AG20443 (cell line): Measurements from ENCODE around the gene LHB.
"Not testable (repeated sequence)": the region's sequence is repeated elsewhere in the genome, so short reads cannot be mapped to it uniquely, and the experiment has no call there.

ENCODE experiments used
- DNase-seq: peaks from one replicate; pipeline ENCODE4 v3.0.0; 2012; ENCODE audit warnings: low spot score, mixed read lengths

The LHB gene

DNA sequence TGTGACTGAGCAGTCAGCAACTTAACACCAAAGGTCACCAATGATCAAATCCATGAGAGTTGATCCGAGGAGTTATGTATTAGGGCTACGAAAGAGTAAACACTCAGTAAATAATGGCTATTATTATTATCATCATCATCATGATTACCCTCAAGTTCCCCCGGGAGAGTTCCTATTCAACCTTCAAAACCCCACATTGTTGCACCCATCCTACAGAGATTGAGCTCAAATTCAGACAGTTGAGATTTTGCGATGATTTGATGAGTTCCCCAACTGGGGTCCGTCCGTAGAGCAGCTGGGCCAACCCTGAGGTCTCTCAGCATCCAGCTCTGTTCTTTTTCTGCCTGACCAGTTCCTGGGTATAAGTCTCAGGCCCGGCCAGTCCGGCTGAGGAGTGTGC, 21.2 kb upstream of the LHB start:
- not testable (repeated sequence) for DNase-seq

DNA sequence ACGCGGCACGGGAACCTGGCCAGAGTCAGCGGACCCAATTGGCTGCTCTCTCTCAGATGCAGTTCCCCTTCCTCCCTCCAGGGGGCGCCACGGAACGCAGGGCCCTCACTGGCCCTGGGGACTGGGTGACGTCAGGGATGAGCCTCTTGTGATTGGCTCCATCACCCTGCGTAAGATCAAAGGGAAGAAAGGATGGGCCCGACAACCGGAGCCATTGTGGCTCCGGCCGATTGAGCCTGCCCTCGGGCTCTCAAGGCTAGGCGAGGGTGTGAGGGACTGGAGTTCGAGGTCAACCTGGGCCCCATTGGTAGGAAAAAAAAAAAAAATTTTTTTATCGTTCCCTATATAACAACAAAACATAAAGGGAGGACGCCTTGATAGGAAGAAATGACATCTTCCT, 19.9 kb upstream of the LHB start, which contains the start of gene CGB1:
Gene CGB1 (minus strand): TSS at position 81 of the 400 bp plus-strand sequence. CDS start 184 bp downstream, outside the sequence.
- not testable (repeated sequence) for DNase-seq

DNA sequence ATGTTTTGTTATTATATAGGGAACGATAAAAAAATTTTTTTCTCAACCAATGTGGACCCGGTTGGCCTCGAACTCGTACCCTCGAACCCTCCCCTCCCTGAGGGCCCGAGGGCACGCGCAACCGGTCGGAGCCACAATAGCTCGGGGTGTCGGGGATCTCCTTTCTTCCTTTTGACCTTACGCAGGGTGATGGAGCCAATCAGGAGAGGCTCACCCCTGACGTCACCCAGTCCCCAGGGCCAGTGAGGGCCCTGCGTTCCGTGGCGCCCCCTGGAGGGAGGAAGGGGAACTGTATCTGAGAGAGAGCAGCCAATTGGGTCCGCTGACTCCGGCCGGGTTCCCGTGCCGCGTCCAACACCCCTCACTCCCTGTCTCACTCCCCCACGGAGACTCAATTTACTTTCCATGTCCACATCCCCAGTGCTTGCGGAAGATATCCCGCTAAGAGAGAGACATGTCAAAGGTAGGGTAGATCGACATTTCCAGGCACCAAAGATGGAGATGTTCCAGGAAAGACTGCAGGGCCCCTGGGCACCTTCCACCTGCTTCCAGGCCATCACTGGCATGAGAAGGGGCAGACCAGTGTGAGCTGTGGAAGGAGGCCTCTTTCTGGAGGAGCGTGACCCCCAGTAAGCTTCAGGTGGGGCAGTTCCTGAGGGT, 14.9 kb upstream of the LHB start, which contains the start of gene CGB2:
Gene CGB2 (plus strand): TSS at position 249 of the 660 bp plus-strand sequence. CDS start 206 bp downstream, at position 455.
- not testable (repeated sequence) for DNase-seq

DNA sequence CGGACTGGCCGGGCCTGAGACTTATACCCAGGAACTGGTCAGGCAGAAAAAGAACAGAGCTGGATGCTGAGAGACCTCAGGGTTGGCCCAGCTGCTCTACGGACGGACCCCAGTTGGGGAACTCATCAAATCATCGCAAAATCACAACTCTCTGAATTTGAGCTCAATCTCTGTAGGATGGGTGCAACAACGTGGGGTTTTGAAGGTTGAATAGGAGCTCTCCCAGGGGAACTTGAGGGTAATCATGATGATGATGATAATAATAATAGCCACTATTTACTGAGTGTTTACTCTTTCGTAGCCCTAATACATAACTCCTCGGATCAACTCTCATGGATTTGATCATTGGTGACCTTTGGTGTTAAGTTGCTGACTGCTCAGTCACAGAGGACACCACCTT, 13.4 kb upstream of the LHB start:
- not testable (repeated sequence) for DNase-seq

DNA sequence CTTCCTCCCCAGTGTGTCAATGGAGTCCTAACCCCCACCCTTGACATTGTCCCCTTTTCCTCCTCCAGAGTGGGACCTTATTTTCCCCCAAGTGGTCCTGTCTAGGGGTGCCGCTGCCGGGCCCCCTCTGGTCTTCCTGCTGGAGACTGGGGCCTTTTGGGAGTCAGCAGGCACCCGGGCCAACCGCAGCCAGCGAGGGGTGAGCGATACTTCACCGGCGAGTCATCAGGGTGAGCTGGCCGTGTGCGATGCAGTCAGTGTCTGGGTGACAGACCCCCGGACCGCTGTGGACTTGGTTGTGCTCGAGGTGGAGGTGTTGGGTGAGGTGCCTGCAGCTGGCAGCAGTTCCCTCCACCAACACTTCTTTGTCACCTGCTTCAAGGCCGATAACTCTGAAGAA, 12.9 kb upstream of the LHB start:
- not testable (repeated sequence) for DNase-seq

DNA sequence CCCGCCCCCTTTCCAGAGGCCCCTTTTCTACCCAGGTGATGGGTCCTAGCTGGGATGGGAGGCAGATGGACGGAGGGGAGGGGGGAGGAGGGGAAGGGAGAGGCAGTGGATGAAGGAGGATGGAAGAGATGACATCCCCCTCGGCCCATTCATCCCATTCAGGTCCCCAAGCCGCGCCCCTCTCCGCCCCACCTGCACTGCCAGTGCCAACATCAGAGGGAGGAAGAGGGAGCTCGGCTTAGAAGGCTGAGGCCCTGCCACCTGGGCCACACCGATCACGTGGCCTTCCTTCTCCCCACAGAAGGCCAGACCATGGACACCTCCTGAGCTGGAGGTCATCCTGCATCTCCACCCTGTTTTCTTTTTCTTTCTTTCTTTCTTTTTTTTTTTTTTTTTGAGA, 11.8 kb upstream of the LHB start:
- not testable (repeated sequence) for DNase-seq

DNA sequence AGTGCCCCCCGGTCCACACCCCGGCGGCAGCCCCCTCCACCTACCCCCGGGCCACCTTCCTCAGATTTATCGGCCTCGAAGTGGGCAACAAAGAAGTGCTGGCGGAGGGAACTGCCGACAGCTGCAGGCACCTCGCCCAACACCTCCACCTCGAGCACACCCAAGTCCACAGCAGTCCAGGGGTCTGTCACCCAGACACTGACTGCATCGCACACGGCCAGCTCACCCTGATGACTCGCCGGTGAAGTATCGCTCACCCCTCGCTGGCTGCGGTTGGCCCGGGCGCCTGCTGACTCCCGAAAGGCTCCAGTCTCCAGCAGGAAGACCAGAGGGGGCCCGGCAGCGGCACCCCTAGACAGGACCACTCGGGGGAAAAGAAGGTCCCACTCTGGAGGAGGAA, 8.7 kb upstream of the LHB start:
- DNase-seq = not testable (repeated sequence)

DNA sequence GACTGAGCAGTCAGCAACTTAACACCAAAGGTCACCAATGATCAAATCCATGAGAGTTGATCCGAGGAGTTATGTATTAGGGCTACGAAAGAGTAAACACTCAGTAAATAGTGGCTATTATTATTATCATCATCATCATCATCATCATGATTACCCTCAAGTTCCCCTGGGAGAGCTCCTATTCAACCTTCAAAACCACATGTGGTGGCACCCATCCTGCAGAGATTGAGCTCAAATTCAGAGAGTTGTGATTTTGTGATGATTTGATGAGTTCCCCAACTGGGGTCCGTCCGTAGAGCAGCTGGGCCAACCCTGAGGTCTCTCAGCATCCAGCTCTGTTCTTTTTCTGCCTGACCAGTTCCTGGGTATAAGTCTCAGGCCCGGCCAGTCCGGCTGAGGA, 8.2 kb upstream of the LHB start:
- DNase-seq = not testable (repeated sequence)

DNA sequence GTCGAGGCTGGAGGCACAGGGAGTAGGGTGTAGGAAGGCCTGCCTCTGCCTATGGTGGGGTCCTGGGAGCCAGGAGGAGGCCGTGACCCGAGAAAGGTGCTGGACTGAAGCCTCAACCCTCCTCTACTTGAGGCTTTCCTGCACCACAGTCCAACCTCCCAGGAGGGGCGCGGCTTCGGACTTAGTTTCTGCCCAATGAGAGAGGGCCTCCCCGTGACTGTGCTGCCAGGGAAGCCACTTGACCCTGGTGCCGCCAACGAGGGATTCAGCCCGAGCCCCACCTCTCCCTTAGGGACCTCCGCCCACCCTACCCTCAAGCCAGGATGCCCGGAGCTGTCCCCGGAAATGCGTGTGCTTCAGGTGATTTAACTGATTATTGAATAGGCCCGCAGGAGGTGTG, 7.3 kb upstream of the LHB start, which contains the start of gene CGB3:
Gene CGB3 (minus strand): TSS at position 101 of the 400 bp plus-strand sequence. CDS start 362 bp downstream, outside the sequence.
- DNase-seq = not testable (repeated sequence)

DNA sequence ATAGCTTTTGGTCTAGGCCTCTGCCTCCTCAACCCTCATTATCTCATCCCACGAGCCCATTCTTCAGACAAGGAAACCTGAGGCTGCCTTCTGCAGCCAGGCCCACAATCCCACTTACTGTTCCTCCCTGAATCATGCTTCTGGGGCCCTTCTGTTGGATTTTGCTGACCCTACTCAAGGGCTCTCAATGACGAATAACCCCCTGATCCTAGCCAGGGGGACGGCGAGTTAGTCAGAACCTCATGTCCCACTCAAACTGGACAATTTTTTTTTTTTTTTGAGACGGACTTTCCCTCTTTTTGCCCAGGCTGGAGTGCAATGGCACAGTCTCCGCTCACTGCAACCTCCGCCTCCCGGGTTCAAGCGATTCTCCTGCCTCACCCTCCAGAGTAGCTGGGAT, 5.2 kb upstream of the LHB start:
- no peak for DNase-seq

DNA sequence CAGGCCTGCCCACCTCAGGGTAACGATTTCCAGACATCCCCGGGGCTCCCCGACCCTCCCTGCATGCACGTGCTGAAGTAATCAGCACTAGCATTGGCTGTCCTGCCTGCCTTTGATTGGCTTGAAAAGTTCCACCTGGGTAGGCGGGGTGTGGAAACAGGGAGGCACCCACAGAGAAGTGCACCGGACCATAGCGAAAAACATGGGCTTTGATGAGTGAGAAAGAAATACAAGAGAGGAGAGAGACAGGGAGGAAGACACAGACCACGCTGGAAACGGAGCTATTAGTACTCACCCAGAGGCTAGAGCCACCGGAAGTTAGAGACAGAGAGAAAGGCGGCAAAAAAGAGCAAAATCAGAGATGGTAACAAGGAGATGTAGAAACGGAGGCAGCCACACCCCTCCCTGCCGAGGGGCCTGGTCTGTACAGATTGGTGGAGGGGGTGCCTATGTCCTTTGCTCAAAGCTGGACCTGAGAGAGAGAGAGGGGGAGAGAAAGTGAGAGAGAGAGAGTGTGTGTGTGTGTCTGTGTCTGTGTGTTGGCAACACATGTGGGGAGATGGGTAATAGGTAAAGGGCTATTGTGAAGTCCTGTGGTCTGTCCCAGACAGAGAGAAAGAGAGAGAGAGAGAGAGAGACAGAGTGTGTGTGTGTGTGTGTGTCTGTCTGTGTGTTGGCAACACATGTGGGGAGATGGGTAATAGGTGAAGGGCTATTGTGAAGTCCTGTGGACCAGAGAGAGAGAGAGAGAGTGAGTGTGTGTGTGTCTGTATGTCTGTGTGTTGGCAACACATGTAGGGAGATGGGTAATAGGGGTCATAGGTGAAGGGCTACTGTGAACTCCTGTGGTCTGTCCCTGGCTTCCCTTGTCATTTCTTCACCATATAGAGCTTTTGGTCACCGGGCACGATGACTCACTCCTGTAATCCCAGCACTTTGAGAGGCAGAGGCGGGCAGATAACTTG, 4.3 kb upstream of the LHB start:
- DNase-seq = no peak

DNA sequence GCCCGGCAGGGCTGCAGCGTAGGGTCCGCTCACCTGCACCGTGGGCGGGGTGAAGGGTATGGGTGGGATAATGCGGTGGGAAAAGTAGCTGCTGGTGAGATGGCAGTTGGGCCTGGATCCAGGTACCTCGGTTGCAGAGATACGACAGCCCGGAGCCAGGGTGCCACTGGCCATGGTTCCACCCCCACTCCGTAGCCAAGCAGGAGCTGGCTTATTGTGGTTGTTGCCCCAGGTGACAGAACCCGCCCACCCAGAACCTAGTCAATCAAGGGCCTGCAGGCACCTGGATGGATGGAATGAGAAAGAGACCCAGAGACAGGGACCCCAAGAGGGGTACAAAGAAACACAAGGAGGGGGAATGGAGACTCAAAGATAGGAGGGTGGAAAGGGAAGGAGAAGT, 3.5 kb upstream of the LHB start:
- DNase-seq = no peak

DNA sequence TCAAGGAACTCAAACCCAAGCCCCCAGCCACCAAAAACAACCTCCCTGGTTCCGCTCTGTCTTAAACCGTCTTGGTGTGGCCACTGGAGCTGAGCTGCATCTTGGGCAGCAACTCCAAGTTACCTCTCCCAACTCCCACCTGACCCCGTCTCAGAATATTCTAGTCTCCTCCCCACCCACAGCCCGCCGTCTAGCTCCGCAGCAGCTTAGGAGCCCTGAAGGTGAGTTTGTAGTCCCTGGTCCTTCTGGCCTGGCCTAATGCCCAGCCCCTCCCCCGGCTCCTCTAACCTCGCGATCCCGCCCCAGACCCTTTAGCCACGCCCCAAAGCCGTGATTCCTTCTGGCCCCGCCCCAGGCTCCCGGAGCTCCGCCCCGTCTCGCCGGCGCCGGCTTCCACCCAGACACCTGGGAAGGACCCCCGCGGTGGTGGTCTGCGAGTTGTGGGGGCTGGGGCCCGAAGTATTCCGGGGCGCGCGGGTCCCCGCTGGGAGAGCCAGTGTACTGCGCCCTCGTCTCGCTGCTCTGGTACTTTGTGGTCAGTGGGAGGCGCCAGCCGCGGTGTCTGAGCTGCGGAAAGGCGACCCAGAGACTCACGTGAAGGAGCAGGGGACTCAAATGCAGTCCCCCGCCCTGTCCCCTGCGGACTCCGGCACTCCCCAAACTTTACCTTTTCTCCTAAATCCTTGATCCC, 2.5 kb upstream of the LHB start:
- peak; percentile 72 for DNase-seq

DNA sequence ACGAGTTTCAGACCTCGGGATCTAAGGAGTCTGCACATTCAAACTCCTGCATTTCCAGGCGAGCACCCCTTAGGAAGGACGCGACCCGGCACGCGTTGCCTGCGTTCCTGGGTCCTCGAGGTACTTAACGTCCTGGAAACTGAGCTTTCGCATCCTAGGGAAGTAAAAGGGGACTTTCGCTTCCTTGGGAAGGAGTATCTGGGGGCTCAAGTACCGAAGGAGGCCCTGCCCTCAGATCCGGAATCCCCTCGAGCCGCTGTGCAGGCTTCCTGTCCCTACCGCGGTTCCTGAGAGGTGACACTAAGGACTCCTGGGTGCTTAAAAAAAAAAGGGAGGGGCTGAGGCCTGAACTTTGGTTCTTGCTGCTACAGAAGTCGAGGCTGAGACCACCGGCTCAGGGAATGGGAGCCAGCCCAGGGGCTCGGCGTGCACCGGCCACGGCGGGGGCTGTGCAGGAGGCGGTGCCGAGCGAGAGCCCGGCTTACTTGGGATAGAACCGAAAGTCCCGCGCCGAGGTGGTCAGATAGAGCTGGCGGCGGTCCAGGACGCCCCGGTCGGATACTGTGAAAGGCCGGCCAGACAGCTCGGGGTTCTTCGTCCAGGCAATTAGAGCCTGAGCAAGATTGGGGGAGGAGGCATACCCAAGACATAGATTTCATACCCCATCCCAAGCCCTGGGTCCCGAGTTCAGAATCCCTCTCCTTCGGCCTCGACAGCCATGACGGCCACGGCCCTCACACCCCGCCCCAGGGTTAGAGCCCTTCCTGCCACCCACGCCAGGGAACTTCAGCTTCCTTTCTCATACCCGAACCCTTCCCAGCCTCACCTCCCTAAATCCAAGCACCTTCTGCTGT, 1.7 kb upstream of the LHB start:
- not testable (repeated sequence) for DNase-seq

DNA sequence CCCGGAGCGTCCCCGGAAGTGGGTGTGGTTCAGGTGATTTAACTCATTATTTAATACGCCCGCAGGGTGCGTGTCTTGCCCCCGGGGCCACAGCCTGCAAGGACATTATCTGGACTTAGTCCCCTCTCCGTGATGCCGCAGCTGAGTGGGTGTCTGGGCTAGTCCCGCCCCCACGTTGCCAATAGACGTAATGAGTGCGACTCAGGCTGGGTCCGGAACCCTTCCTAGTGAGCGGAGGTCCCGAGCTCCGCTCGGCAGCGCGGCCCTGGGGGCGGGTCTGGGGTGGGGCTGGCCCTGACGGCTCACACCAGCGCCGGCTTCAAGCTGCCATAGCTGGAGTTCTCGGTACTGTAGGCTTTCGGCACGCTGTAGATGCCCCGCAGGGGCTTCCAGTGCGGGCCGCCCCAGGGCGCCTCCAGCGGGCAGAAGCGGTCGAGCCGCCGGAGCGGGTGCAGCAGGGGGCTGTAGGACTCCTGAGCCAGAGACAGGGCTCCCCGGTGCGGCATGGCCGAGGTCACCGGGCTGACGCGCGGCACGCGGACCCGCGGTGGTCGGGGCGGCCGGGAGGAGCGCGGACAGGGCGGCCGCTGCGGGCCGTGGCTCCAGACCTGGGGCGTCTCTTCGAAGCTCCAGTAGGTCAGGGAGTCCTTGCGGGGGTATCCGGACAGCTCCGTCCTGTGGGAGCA, 918 bp upstream of the LHB start:
- peak; percentile 87 for DNase-seq

DNA sequence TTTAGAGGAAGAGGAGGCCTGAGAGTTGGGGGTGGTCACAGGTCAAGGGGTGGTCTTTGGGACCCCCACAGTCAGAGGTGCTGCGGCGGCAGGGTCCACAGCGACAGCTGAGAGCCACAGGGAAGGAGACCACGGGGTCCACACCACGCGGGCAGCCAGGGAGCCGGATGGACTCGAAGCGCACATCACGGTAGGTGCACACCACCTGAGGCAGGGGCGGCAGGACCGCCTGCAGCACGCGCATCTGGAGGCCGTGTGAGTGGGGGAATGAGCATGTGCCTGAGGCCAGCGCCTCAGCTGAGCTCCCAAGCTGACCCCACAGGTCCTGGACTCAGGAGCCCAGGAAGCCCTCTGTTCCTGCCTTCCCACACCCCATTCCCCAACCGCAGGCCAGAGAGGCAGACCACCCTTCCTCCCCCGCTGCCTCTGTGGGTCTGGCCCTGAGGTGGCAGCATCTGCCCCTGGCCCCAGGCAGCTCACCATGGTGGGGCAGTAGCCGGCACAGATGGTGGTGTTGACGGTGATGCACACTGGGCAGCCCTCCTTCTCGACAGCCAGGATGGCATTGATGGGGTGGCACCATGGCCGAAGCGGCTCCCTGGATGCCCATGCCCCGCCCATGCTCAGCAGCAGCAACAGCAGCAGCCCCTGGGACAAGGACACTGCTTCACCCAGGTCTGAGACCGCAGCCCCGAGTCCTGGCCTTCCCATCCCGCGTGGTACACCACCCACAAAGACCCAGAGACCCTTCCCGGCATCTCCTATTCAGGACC, 638 bp downstream of the LHB start:
- DNase-seq = no peak

DNA sequence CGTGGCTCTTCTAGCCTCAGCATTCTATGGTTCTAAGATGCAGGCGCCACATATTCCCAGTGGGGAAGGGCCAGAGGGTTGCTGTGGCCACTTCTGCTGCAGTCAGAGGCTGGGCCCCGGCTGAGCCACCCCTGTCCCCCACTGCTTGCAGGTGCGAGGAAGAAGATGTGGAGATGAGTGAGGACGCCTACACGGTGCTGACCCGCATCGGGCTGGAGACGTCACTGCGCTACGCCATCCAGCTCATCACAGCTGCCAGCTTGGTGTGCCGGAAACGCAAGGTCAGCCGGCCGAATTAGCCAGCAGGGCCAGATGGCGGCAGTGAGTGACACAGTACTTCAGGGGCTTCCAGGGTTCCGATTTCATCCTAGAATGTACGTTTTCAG, 2.0 kb downstream of the LHB start:
- no peak for DNase-seq

DNA sequence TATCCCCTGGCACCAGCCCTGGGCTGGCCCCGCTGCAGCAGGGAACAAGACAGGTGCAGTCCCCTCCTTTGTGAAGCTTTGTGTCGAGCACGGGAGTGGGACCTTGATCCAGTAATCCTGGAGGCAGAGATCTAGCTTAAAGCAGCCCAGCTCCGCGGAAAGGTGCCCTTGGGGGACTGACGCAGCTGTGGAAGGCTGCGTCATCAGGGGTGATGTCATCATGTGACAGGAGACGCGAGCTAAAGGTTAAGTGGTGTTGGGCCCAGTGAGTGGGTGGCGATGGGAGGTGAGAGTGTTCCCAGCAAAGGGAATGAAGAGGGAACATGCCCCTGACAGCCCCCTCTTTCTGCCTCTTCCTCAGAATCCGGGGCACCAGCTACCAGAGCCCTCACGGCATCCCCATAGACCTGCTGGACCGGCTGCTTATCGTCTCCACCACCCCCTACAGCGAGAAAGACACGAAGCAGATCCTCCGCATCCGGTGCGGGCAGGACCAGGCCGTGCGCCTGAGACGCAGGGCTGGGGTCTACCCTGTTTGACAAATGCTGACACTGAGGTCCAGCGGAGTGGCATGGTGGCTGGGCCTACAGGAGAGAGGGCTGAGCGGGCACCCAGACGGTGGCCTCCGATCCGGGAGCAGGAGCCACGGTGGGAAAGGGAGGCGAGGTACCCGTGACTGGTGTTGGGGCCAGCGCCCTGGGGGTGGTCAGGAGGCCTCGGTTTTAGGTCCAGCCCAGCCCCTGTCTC, 2.6 kb downstream of the LHB start:
- no peak for DNase-seq

DNA sequence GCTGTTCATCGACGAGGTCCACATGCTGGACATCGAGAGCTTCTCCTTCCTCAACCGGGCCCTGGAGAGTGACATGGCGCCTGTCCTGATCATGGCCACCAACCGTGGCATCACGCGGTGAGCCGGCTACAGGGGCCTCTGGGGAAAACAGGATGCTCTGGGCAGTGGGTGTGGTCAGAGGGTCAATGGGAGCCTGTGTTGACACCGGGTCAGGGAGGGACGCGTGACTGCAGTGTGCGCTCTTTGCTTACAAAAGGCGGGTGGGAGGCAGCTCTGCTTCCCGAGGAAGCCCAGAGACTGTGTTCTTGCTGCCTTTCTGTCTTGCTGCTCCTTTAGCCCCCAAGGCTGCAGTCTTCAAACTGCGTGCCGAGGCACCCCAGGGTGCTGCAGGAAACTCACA, 5.7 kb downstream of the LHB start:
- no peak for DNase-seq
